ENCODE results near the gene VPS8. TPM values are rescaled to one million over a fixed set of nuclear protein-coding genes. Genes with fewer than 3 reads are reported as not detected.

The VPS8 gene
- total and polyA plus RNA-seq, 4 donors: 4.2 to 34.9 (median 22.9) TPM

GRCh38 chr3:184872200-184872599 lies 60.2 kb downstream of the VPS8 start (continued):
- no peak for TF ChIP-seq ZBTB33 (IDR thresholded peaks at IDR 0.05)
- TF ChIP-seq, protein P1, sequence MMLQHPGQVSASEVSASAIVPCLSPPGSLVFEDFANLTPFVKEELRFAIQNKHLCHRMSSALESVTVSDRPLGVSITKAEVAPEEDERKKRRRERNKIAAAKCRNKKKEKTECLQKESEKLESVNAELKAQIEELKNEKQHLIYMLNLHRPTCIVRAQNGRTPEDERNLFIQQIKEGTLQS (IDR thresholded peaks at IDR 0.05): no peak
- TF ChIP-seq RXRA (IDR thresholded peaks at IDR 0.05): no peak
- no peak for TF ChIP-seq JUND (IDR thresholded peaks at IDR 0.05)
- no peak for TF ChIP-seq NR2F2 (IDR thresholded peaks at IDR 0.05)
- no peak for TF ChIP-seq FOXA2 (IDR thresholded peaks at IDR 0.05)

- Histone ChIP-seq H3K9me3 (ENCODE audit: control insufficient read depth in 4 of 4, low read length in 3 of 4) (no peaks in the 10 kb centered on the region), H3K27ac (ENCODE audit: low read depth in 1 of 2, low read length in 2 of 2) (no peak overlapping the region), H3K4me1 (ENCODE audit: control insufficient read depth in 4 of 4, insufficient read depth in 4 of 4, low read length in 3 of 4) (no peaks in the 10 kb centered on the region), H3K9ac (ENCODE audit: low read depth in 1 of 2, low read length in 2 of 2) (no peak overlapping the region), H3K27me3 (ENCODE audit: control insufficient read depth in 4 of 4, insufficient read depth in 4 of 4, low read length in 3 of 4) (no peaks in the 10 kb centered on the region), H3K36me3 (ENCODE audit: control insufficient read depth in 4 of 4, insufficient read depth in 3 of 4, low read depth in 1 of 4, low read length in 3 of 4) (peaks cover 8 to 30% (median 20%) of the 10 kb centered on the region in 4 donors), H3K4me3 (ENCODE audit: low read depth in 1 of 3, low read length in 3 of 3) (no peak overlapping the region)
- no peak for TF ChIP-seq YY1 (IDR thresholded peaks at IDR 0.05)
- TF ChIP-seq NR2F2 (IDR thresholded peaks at IDR 0.05): no peak
- no peak for TF ChIP-seq GABPA (IDR thresholded peaks at IDR 0.05 in 1 of 2, conservative IDR thresholded peaks at IDR 0.05 in 1 of 2)
- TF ChIP-seq SP1 (IDR thresholded peaks at IDR 0.05): no peak
- TF ChIP-seq FOXA1 (IDR thresholded peaks at IDR 0.05): no peak
- no peak for TF ChIP-seq REST (IDR thresholded peaks at IDR 0.05)
- DNase-seq (ENCODE audit: low spot score): no peak
- 92% methylated on average over 1 of the region's 1 CpG for WGBS
Measured at GRCh38 chr3:184873141-184873540, 61.2 kb downstream of the VPS8 start.

- no peaks in the 10 kb centered on the region for H3K9me3 ChIP-seq (ENCODE audit: control insufficient read depth in 4 of 4, low read length in 3 of 4)
- no peak for DNase-seq (ENCODE audit: low spot score)
- 78% methylated on average over 5 of the region's 5 CpGs for WGBS
- peaks cover 6 to 28% (median 16%) of the 10 kb centered on the region in 4 donors for H3K36me3 ChIP-seq (ENCODE audit: control insufficient read depth in 4 of 4, insufficient read depth in 3 of 4, low read depth in 1 of 4, low read length in 3 of 4)
- TF ChIP-seq RXRA (IDR thresholded peaks at IDR 0.05) (no peak), RAD21 (IDR thresholded peaks at IDR 0.05) (peak; percentile 84 to 89)
- TF ChIP-seq, protein P2, sequence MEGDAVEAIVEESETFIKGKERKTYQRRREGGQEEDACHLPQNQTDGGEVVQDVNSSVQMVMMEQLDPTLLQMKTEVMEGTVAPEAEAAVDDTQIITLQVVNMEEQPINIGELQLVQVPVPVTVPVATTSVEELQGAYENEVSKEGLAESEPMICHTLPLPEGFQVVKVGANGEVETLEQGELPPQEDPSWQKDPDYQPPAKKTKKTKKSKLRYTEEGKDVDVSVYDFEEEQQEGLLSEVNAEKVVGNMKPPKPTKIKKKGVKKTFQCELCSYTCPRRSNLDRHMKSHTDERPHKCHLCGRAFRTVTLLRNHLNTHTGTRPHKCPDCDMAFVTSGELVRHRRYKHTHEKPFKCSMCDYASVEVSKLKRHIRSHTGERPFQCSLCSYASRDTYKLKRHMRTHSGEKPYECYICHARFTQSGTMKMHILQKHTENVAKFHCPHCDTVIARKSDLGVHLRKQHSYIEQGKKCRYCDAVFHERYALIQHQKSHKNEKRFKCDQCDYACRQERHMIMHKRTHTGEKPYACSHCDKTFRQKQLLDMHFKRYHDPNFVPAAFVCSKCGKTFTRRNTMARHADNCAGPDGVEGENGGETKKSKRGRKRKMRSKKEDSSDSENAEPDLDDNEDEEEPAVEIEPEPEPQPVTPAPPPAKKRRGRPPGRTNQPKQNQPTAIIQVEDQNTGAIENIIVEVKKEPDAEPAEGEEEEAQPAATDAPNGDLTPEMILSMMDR (IDR thresholded peaks at IDR 0.05; ENCODE audit: low read depth, low read length, missing input control): peak; percentile 58
- no peaks in the 10 kb centered on the region for H3K4me1 ChIP-seq (ENCODE audit: control insufficient read depth in 4 of 4, insufficient read depth in 4 of 4, low read length in 3 of 4)
- no peak overlapping the region for H3K27ac ChIP-seq (ENCODE audit: low read depth in 1 of 2, low read length in 2 of 2)
- no peak overlapping the region for H3K4me3 ChIP-seq (ENCODE audit: low read depth in 1 of 3, low read length in 3 of 3)
- H3K9ac ChIP-seq (ENCODE audit: low read depth in 1 of 2, low read length in 2 of 2): no peak overlapping the region
- no peaks in the 10 kb centered on the region for H3K27me3 ChIP-seq (ENCODE audit: control insufficient read depth in 4 of 4, insufficient read depth in 4 of 4, low read length in 3 of 4)
Measured at GRCh38 chr3:184874709-184875644, 63.0 kb downstream of the VPS8 start.

Data from liver (tissue), 9 donors.